Measurements from ENCODE around the gene MLST8. TPM values are rescaled to one million over a fixed set of nuclear protein-coding genes. Genes with fewer than 3 reads are reported as not detected.

The MLST8 gene
- total RNA-seq, 2 experiments from 2014 or later = 70.0 to 70.7 TPM

- CTCF ChIA-PET = no interaction called here
- POLR2A ChIA-PET = interaction anchor here (1.2 kb wide), 1 partner anchor 34 kb away, joined by 5 read pairs; the partner anchor contains the start of gene TRAF7
Measured at GRCh38 chr16:2189252-2189893, 15.9 kb upstream of the MLST8 start.

GRCh38 chr16:2190002-2190658 lies 15.1 kb upstream of the MLST8 start:
- ATAC-seq (no peak), DNase-seq (no peak)
- H3K36me3 Mint-ChIP-seq (ENCODE audit: low read depth) = no peaks in the 10 kb centered on the region
- ChIA-PET POLR2A (interaction anchor here (1.2 to 1.6 kb wide), 2 partner anchors 15 to 35 kb away, joined by 5 to 7 read pairs; partner anchors contain the start of genes MLST8 and TRAF7), CTCF (no interaction called here)
- H3K4me3 Mint-ChIP-seq = no peak overlapping the region
- no peaks in the 10 kb centered on the region for H3K9me3 Mint-ChIP-seq
- intact Hi-C loops (cut with micrococcal nuclease) = no loop called here
- peaks cover 2% of the 10 kb centered on the region for H3K4me1 Mint-ChIP-seq (ENCODE audit: low read depth)
- peaks cover 5% of the 10 kb centered on the region for H3K27me3 Mint-ChIP-seq
- no peak overlapping the region for H3K27ac Mint-ChIP-seq
- no peak for TF ChIP-seq CTCF (IDR thresholded peaks at IDR 0.05)

More at GRCh38 chr16:2189252-2189893, 15.9 kb upstream of the MLST8 start:
- Mint-ChIP-seq H3K36me3 (ENCODE audit: low read depth) (no peaks in the 10 kb centered on the region), H3K27ac (no peak overlapping the region), H3K27me3 (no peaks in the 10 kb centered on the region), H3K4me1 (ENCODE audit: low read depth) (no peaks in the 10 kb centered on the region), H3K4me3 (no peak overlapping the region), H3K9me3 (no peaks in the 10 kb centered on the region)
- ATAC-seq (no peak), DNase-seq (no peak)
- TF ChIP-seq CTCF (IDR thresholded peaks at IDR 0.05) = no peak
- intact Hi-C loops (cut with micrococcal nuclease) = no loop called here

GRCh38 chr16:2190659-2191445 lies 14.4 kb upstream of the MLST8 start:
- Mint-ChIP-seq H3K27ac (no peak overlapping the region), H3K9me3 (no peaks in the 10 kb centered on the region), H3K4me3 (no peak overlapping the region), H3K27me3 (peaks cover 10% of the 10 kb centered on the region), H3K36me3 (ENCODE audit: low read depth) (no peaks in the 10 kb centered on the region), H3K4me1 (ENCODE audit: low read depth) (peaks cover 3% of the 10 kb centered on the region)
- TF ChIP-seq CTCF (IDR thresholded peaks at IDR 0.05) = no peak
- intact Hi-C loops (cut with micrococcal nuclease) = no loop called here
- no peak for ATAC-seq
- no peak for DNase-seq
- ChIA-PET CTCF (no interaction called here), POLR2A (interaction anchor here (1.0 to 1.6 kb wide), 3 partner anchors 9 to 36 kb away, joined by 3 to 7 read pairs (median 5); partner anchors contain the start of genes MLST8 and TRAF7)

GRCh38 chr16:2191446-2191706 lies 13.9 kb upstream of the MLST8 start:
- intact Hi-C loops (cut with micrococcal nuclease) = no loop called here

More at GRCh38 chr16:2191446-2191706, 13.9 kb upstream of the MLST8 start:
- Mint-ChIP-seq H3K4me1 (ENCODE audit: low read depth) (peaks cover 3% of the 10 kb centered on the region), H3K4me3 (no peak overlapping the region), H3K27me3 (peaks cover 11% of the 10 kb centered on the region), H3K9me3 (no peaks in the 10 kb centered on the region), H3K27ac (no peak overlapping the region), H3K36me3 (ENCODE audit: low read depth) (no peaks in the 10 kb centered on the region)
- POLR2A ChIA-PET = interaction anchor here (1.0 to 1.6 kb wide), 2 partner anchors 10 to 14 kb away, joined by 3 to 7 read pairs; partner anchors contain the start of gene MLST8
- ATAC-seq = no peak
- no peak for TF ChIP-seq CTCF (IDR thresholded peaks at IDR 0.05)
- CTCF ChIA-PET = no interaction called here
- no peak for DNase-seq
